OCI-LY3 (cell line): ENCODE data around the gene CDH4.

Experiments used
- EZH2phosphoT487 ChIP-seq: fragments of 200-600 bp; shearing (Covaris generic); IDR thresholded peaks from 2 replicates; pipeline ENCODE4 v1.6.1; 2018; ENCODE audit warnings: antibody characterized with exemption, mixed run types, low read depth
- TF ChIP-seq, protein P1 (sequence below): fragments of 200-600, 300-600 bp; sonication (generic); IDR thresholded peaks from 2 replicates; pipeline ENCODE4 v1.5.1; 2014; ENCODE audit warnings: antibody characterized with exemption, low read length, low read depth

DNA sequence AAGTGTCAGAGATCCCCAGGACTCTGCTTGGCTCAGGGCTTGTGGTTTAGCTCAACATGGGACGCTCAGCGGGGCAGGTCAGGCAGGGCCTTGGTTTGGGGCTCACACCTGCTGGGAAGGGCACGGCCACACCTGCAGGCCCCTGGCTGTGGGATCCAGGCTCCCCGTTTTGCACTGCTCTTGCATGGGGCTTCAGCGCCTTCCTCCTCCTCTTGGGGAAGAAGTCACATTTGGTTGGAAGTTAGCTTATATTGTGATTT is 378.3 kb downstream of the CDH4 start:
- TF ChIP-seq, protein P1, sequence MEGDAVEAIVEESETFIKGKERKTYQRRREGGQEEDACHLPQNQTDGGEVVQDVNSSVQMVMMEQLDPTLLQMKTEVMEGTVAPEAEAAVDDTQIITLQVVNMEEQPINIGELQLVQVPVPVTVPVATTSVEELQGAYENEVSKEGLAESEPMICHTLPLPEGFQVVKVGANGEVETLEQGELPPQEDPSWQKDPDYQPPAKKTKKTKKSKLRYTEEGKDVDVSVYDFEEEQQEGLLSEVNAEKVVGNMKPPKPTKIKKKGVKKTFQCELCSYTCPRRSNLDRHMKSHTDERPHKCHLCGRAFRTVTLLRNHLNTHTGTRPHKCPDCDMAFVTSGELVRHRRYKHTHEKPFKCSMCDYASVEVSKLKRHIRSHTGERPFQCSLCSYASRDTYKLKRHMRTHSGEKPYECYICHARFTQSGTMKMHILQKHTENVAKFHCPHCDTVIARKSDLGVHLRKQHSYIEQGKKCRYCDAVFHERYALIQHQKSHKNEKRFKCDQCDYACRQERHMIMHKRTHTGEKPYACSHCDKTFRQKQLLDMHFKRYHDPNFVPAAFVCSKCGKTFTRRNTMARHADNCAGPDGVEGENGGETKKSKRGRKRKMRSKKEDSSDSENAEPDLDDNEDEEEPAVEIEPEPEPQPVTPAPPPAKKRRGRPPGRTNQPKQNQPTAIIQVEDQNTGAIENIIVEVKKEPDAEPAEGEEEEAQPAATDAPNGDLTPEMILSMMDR, result no peak
- no peak for TF ChIP-seq EZH2phosphoT487
